ENCODE data around the gene MGME1. TPM values are rescaled to one million over a fixed set of nuclear protein-coding genes. Genes with fewer than 3 reads are reported as not detected.

MGME1 gene
- total RNA-seq, 2 experiments from 2014 or later = 46.6 to 50.7 TPM

DNA sequence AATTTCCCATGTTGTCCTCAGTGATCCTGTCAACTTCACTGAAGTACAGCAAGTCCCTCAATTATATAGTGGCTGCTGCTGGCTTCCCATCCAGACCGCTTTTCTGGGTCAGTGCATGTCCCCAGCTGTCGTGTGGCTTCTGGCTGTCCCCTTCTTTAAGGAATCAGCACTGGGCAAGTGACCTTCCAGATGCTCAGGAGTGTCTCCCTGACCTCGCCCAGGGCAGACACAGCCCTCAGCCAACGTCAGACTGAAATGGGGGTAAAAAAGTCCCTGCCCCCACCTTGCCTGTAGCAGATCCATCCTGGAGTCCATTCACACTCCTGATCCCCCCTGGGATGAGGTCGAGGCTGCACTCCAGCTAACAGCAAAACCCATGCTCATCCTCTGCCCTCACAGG is 65.2 kb downstream of the MGME1 start:
- no peaks in the 10 kb centered on the region for H3K4me1 Mint-ChIP-seq
- H3K36me3 Mint-ChIP-seq = no peaks in the 10 kb centered on the region
- ATAC-seq = no peak
- peaks cover 10% of the 10 kb centered on the region for H3K27me3 Mint-ChIP-seq
- H3K9me3 Mint-ChIP-seq (ENCODE audit: low read depth) = no peaks in the 10 kb centered on the region
- CTCF ChIA-PET = no interaction called here
- no peak for DNase-seq
- H3K4me3 Mint-ChIP-seq = no peak overlapping the region
- no peak overlapping the region for H3K27ac Mint-ChIP-seq

DNA sequence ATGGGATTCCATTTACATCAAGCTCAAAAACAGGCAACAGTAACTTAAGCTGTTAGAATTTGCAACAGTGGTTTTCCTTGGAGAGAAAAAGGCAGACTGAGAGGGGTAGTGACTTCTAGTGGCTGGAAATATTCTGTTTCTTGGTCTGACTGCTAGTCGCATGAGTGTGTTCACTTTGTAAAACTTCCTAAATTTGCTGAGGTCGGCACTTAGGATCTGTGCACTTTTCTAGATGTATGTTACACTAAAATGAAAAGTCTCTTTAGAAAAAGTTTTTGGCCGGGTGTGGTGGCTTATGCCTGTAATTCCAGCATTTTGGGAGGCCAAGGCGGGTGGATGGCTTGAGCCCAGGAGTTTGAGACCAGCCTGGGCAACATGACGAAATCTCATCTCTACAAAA is 70.2 kb downstream of the MGME1 start:
- H3K27ac Mint-ChIP-seq = no peak overlapping the region
- H3K4me3 Mint-ChIP-seq = no peak overlapping the region
- H3K4me1 Mint-ChIP-seq = no peaks in the 10 kb centered on the region
- CTCF ChIA-PET = no interaction called here
- ATAC-seq (no peak), DNase-seq (no peak)
- H3K27me3 Mint-ChIP-seq = peaks cover 10% of the 10 kb centered on the region
- no peaks in the 10 kb centered on the region for H3K36me3 Mint-ChIP-seq
- no peaks in the 10 kb centered on the region for H3K9me3 Mint-ChIP-seq (ENCODE audit: low read depth)

Other genes starting within 250 kb of the MGME1 start
- 100 to 1,000 TPM; 178 to 192 TPM for gene SNX5, start 224 bp upstream of the MGME1 start, total RNA-seq
- not detected for gene OVOL2, start 88.9 kb downstream of the MGME1 start, total RNA-seq
- gene KAT14, start 168.8 kb downstream of the MGME1 start, total RNA-seq = 10 to 100 TPM; 13.6 to 14.3 TPM
- 10 to 100 TPM; 11.4 to 15.8 TPM for gene PET117, start 168.8 kb downstream of the MGME1 start, total RNA-seq